GM19240 (cell line): ENCODE measurements around the gene IRF2.
A peak's percentile ranks its signal among the peaks of the same experiment; 100 is the strongest.

Experiments
- DNase-seq: peaks from one replicate; pipeline ENCODE4 v3.0.0; 2011; ENCODE audit warnings: low spot score; ENCODE audit not compliant: insufficient read length

Gene IRF2

DNA sequence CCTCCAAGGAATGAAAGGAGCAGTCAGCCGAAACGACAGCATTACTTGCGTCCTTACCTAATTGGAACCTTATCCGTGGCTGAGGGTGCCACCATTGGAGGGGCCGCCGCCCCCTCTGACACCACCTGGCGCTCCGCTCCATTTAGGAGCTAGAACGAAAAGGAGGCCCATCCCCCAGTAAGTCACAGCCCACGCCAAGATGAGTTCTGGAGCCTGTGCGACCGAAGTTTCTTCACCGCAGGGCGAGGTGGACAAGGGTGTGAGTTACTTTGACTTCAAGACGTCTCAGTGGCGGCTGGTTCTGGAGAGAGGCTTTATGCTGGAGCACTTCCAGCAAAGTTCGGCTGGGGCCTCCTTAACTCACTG lies 729 bp upstream of the IRF2 start:
- peak; percentile 23 for DNase-seq

DNA sequence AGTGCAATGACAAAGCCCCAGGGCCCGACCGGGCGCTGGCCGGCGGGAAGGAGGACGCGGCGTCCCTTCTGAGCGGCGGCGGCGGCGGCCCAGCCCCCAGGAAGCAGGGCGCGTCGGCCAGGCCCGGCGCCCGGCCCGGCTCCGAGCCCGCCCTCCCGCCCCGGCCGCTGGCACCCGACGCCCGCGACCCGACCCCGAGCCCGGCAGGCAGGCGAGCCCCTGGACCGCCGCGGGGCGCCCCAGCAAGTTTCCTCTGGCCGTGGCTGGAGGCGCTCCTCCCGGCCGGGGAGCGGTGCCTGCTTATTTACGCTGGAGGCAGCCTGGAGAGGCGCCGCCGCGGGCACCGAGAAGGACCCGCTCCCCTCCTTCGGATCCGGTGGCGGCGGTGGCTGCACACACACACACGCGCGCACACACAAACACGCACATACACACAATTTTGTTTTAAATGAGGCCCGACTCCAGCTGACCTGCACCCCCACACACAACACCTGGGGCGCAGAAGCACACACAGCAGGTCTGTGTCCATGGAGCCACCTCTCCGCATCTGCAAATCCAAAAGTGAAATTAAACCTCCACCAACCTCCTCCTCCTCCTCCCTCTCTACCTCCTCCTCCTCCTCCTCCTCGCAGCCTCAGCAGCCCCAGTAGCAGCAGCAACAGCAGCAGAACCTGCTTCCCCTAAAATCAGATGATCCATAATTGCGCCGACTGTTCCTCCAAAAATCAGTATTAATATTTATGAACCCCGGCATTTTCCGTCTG lies 669 bp downstream of the IRF2 start:
- peak; percentile 26 for DNase-seq

DNA sequence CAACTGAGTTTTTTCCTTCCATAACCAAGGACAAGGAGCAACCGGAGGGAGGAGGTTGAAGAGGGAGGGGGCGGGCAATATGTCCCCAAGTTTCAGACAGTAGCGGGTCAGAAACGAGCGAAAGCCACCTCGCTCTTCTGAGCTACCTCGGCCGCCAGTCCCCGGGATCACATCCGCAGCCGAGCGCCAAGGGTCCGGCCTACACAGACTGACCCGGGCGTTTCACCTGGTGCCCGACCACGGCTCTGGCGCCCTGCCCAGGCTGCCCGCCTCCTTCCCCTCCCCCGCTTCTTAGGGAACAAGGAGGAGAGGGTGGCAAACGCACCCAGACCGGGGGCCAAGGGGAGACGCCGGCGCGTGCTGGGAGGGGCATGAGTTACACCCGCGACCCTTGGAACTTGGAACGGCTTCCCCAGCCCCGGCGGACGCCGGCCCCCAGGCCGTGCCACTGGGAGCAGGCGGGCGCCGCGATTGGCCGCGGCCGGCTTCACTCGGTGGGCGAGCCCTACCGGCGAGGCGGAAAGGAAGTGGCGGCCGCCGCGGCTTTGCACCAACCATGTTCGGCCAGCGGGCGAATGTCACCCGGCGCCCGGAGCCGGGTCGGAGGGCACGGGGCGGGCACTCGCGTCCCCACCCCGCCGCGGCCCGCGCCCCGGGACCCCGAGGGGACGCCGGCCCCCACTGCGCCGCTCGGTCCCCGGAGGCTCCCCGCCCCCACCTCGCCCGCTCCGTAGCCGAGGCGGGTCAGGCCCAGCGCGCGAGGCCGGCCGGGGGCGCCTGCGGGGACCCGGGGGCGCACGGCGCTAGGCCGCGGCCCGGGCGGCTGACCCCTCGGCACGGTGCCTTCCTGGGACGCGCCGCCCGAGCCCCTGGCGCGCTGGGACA lies 1.5 kb downstream of the IRF2 start:
- no peak for DNase-seq

DNA sequence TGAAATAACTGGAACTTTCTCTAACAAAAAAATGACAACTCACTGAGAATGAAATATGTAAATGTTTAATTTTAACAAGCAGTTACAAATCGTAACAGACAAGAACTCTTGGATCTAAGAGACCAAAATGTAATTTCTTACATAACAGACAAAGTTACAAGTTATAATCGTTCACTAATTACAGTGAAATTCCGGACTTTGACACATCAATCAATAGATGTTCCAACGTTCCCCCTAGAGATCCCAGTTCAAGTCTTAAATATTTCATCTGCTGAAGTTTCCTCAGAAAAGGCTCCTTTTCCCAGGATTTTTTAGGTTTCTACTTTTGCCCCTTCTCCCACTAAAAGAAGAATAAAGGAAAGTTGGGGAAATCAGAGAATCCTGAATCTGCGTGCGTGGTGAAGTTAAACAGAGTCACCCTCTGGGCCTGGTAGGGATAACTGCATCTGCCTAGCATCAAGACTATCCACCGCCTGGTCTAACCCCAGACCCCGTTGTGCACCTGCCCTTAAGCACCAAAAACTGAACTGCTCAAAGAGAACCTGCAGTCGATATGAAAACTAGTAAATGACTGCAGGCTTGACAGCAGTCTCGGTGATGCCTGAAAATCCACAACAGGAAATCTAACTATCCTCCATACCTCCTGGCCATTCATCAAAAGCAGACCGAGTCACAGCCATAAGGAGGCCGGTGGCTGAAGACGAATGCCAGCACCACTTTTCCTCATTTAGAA lies 2.3 kb downstream of the IRF2 start:
- peak; percentile 24 for DNase-seq

DNA sequence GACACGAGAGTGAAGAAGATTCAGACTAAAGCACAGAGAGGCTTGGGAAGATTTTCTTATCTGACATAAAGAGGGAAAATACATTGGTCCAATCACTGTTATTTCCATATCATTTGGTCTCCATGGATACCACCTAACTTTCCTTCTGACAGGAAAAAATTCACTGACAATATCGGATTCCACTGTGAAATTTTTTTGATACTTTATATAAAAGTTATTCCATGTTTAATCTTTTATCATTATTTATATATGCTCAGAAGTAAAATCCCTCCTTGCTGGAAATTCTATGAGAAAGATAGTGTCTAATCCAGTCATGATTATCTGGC lies 3.6 kb downstream of the IRF2 start:
- no peak for DNase-seq

DNA sequence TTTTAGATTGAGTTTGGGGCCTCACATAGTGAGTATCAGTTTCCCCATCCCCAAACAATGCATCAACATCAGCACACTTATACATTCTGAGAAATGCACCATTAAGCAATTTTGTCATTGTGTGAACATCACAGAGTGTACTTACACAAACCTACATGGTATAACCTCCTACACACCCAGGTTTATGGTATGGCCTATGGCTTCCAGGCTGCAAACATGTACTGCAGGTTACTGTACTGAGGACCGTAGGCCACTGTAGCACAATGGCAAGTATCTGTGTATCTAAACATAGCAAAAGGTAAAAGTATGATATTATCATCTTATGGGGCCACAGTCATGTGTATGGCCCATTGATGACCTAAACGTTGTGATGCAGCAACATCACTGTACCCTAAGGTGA lies 7.7 kb downstream of the IRF2 start:
- no peak for DNase-seq

DNA sequence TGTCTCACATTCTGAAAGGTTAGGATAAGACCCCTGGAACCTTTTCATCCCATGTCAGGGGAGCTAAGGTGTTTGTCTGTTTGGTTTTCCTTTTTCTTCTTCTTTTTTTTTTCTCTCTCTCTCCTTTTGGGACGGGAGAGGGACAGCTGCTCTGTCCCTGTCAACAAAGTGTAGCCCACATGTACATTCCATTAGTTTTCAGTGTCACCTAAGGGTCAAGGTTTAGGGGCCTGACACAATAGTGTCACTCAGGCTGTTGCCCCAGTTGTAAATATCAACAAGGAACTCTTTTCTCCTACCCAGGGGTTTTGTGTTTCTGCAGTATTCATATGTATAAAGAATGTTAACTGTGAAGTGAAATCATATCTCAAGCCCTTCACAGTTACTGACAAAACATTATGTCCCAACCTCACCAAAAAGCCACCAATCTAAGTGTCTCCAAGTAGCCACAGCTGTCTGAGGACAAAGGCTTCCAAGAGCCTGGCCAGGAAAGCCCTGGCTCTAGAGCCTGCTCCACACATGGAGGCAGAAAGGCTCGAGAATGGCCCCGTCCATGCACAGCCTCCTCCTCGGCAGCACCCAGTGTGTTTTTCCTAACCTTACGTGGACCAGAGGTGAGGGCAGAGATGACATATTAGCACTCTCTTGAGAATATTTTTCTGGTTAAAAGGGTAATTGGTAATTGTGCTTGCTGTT lies 9.4 kb downstream of the IRF2 start:
- no peak for DNase-seq

DNA sequence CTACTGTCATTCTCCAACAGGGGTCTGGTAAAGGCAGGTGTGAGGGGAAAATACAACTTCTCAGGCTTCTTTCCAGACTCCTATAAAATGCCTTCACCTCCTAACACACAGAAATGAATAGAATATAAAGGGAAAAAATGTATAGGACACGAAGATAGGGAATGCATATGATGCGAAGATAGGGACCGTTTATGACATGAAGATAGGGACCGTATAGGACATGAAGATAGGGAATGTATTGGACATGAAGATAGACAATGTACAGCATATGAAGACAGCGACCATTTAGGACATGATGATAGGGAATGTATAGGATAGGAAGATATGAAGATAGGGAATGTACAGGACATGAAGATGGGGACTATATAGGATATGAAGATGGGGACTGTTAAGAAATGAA lies 10.5 kb downstream of the IRF2 start:
- DNase-seq, result no peak

DNA sequence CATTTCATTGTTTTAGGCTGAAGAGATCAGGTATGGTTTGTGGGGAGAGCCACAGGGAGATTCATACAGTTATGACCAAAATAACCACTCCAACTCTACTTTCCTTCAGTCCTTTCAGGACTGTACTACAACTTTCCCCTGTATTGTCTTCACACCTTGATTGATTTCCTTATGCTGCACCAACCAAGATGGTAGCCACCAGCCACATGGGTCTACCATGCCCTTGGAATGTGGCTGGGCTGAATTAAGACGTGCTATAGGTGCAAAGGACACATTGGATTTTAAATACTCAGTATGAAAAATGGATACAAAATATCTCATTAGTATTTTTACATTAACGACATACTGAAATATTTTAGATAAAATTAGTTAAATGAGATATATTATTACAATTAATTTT lies 11.2 kb downstream of the IRF2 start:
- no peak for DNase-seq

DNA sequence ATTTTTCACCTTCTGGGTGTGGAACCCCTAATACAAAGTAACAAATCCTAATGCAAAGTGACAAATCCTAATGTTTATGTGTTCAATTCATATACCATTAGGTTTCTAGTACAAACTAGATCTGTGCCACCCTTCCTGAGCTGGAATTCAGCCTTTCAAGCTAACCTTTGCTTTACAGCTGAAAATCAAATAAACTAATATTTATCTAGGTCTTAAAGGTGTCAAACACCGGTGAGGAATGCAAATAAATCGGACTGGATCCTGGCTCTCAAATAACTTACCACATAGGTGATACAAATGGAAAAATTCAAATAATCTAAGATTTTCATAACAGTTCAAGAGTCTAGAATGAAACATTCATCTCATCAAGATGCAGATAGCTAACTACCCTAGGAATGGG lies 11.6 kb downstream of the IRF2 start:
- no peak for DNase-seq

DNA sequence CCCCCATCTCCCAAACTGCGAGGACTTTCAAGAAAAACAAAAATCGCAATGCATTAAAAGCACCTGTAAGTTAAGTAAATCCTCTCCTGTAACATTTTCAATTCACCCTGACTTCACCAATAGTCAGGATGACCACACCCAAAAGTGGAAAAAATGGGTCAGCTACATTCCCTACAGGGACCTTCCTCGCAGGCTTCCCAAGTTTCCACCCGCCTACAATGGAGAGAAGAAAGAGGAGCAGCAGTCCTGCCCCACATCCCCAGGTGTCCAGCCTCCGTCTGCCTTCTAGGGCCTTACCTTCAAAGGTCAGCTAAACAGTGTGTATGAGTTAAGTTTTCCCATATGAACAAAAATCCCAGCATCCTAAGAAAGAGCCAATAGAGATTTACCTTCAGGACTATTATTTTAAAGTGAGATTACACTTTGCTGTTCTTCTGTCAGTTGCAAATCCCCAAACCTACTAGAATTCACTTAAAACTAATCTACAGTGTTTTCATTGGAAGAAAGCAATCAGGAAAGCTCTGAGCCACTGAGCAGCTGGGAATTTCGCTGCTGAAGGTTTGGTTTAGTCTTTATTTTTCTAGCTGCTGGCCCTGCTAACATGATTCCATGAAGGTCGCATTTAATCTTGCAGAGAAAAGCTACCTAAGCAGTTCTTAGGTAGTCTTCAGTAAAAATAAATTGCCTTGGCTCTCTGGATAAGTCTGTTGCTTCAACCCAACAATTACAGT lies 12.5 kb downstream of the IRF2 start:
- DNase-seq, result no peak

DNA sequence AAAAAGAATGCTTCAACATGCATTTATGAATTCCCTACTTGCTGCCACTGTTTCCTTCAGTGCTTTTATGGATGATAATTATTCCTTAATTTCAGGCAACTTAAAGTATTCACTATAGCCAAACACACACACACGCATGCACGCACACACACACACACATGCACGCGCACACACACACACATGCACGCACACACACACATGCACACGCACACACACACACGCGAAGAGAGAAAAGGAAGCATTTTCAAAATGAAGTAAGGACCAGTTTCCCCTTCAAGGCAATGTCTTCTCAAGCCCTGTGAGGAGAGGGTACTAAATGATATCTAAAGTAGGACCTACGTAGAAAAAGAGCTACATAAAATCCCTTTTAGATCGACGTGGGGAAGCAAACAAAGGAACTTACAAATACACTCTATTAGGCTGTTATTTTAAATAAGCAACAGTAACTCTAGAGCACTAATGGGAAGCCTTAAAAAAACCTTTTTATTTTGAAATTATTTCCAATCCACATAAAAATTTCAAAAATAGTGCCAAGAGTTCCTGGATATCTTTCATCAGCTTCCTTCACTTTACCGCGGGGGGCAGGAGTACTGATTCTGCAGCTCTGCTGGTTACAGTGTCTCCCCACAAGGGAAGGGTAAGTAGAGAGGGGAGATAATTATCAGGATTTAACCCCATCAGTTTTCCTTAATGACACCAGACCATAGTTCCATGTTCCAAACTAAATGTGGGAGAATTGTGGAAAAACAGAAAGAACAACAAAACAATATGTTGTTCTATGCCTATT lies 13.7 kb downstream of the IRF2 start:
- DNase-seq, result no peak

DNA sequence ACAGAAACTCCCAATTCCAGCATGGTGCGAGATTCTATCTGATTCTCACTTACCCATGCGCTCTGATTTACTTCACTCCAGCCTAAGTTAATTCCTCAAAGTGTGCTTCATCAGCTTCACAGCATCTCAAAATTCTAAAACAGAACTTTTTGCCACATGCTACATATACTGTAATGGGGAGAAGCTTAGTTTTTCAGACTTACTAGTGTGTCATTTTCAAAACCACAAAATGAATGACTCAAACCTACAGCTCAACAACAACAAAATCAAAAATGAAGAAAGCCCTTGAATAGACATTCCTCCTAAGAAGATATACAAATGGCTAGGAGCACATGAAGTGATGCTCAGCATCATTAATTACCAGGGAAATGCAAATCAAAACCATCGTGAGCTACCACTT lies 14.9 kb downstream of the IRF2 start:
- DNase-seq, result no peak

DNA sequence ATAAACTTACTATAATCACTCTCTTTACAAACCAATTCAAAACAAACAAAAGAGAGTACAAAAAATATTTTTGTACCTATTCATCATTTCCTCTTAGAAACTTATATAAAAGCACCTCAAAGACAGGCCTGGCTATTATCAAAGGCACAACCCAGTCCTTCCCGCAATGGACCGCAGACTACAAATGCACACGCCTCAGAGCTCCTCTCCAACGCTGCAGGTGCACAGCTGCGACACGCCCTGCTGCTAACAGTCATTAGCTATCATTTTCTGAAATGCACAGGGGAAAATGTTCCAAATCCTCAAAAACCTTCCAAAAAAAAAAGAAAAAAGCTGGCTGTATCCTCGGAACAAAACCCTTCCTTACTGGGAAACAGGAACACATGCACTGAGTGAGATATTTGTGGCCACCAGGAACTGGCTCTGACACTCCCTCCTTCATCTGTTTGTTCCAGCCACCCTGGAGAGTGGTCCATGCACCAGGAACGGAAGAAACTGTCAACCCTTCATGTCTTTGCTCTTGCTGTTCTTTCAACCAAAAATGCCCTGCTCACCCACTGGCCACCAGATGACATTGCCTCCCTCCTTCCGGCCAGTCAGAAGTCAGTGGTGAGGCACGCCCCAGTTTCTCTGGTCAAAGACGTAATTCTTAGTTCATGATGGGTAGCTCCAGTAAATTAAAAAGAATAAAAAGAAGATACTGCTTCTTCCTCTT lies 16.7 kb downstream of the IRF2 start:
- DNase-seq, result no peak

DNA sequence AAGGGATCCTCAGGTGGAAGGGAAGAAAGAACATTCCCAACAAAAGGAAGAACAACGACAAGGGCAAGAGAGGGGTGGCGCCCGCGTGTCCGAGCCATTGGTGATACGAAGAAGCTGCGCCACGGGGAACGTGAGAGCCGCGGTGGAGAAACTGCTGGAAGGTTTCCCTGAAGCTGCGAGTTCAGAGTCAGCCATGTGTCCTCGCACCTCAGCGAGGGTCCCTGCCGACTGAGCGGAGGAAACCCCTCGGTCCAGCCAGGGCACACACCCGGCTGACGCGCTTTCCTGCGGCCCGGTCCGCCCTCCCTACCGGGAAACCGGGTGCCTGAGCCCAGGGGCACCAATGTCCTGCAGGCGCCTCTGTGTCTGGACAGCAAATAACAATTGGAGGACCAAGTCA lies 18.0 kb downstream of the IRF2 start:
- DNase-seq, result no peak

DNA sequence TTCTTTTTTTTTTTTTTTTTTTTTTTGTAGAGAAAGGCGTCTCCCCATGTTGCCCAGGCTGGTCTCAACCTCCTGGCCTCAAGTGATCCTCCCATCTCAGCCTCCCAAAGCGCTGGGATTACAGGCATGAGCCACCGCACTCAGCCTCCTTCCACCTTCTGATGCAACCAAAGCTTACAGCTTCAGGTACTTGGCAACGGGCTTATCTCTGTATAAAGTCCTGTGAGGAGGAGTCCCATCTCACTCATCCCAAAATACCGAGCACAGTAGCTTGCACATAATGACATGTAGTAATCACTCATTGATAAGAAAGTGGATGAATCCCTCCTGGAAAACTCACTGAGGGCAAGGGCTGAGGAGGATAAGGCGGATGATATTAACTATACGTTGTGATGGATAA lies 19.1 kb downstream of the IRF2 start:
- no peak for DNase-seq

DNA sequence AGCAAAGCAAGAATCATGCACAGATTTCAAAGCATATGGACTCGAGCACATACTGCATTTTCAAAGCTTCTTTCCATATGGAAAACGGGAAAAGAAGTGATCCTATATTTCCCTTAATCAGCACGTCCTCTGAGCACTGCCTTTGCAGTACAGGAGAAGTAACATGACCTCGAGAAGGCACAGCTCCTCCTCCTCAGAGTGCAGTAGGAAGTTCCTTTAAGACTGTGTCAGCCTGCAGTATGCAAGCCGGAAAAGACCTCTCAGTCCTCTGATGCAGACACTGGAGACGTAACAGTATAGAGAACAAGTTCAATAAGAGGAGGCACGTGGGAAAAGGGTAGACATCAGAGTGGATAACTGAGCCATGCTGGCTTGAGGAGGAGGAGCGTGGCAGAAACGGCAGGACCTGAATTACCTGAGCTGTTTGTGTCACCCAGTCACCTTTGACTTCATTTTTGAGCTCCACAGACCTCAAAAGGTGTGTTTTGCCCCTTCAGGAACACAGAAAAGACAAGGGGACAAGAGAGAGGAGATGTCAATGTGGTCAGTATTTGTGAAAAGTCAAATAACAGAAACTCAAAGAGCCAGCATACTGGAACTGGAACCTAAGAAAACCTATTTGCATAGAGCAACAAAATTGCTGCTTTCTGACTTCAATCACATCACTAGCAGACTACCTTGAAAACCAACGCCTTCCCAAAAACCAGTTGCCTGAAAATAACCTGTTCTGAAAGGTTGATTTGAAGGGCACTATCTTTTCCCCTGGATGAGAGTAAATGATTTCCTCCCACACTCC lies 20.8 kb downstream of the IRF2 start:
- peak; percentile 35 for DNase-seq

DNA sequence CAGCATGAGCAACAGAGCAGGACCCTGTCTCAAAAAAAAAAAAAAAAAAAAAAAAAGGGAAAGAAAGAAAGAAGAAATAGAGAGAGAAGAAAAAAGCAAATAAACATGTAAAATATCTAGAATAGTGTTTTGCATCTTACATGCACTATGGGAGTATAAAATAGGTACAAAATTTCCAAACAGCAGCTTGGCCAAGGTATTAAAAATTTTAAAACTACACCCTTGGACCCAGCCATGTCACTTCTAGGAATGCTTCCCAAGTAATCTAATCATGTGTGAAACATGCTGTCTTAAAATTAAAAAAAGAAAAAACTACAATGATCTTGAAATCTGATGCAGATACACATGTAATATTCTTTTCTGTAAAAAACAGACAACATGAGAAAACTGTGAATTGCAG lies 21.6 kb downstream of the IRF2 start:
- no peak for DNase-seq

DNA sequence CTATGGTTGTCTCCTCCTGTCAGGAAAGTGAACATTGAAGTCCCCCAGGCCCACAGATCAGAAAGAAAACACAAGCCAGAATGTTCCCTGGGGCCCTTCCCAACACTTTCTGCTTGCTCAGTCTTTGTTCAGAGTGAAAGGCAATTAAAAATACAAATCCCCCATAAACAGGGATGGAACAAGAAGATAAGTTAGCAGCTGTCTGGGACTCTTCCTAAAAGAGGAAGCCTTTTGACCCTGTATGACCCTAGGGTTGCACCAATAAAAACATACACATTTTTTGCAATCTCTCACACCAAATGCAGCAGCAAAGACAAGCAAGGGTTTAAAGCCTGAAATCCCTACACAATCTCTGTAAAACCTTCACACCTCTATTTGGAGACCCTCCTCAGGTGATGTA lies 22.6 kb downstream of the IRF2 start:
- DNase-seq, result no peak
